Thoracic aorta endothelial cell (primary cell): Measurements from ENCODE around the gene ARL15. TPM values are rescaled to one million over a fixed set of nuclear protein-coding genes. Genes with fewer than 3 reads are reported as not detected.

Experiments
- small RNA-seq: library from RNA; depleted of rRNA; stranded (forward); fragments of <200 nt; gene quantifications from one replicate; pipeline ENCODE3, GENCODE V24; 2012
- total RNA-seq: library from RNA; depleted of rRNA; stranded (reverse); fragments of >200 nt; gene quantifications from 2 replicates; pipeline ENCODE4 v1.2.3, GENCODE V29; 2012

ARL15 gene
- 44.7 and 48.8 TPM in 2 replicates for total RNA-seq

GRCh38 chr5:54310433-54311175 lies at the start of gene ARL15:
TSS of gene ARL15 (minus strand) at chr5:54310573.

Small RNAs within 50 kb of the gene (small RNA-seq; reads per million reads assigned to genes)
- gene AC008873.1 (not detected), gene MIR4459 (not detected), gene MIR581 (0.28 reads per million), gene RNU6-272P (not detected)

Other genes starting within 250 kb of the ARL15 start
- not detected in 2 replicates for gene HSPB3, start 145.1 kb upstream of the ARL15 start, total RNA-seq
- 36.0 and 46.7 TPM in 2 replicates for gene SNX18, start 207.2 kb upstream of the ARL15 start, total RNA-seq